AG10803 (cell line): ENCODE data around the gene C4orf50.

ENCODE experiments used
- DNase-seq: peaks from one replicate; pipeline ENCODE4 v3.0.0; 2010; ENCODE audit warnings: low read depth
- H3K4me3 ChIP-seq: 2 replicates; pipeline ENCODE4 v1.5.1; 2011; ENCODE audit warnings: mild to moderate bottlenecking, low read length, control low read depth
- TF ChIP-seq, protein P1 (sequence below): conservative IDR thresholded peaks from 2 replicates; pipeline ENCODE4 v1.5.1; 2011; ENCODE audit warnings: mild to moderate bottlenecking, low read length, control low read depth, inconsistent platforms

C4orf50 gene

DNA sequence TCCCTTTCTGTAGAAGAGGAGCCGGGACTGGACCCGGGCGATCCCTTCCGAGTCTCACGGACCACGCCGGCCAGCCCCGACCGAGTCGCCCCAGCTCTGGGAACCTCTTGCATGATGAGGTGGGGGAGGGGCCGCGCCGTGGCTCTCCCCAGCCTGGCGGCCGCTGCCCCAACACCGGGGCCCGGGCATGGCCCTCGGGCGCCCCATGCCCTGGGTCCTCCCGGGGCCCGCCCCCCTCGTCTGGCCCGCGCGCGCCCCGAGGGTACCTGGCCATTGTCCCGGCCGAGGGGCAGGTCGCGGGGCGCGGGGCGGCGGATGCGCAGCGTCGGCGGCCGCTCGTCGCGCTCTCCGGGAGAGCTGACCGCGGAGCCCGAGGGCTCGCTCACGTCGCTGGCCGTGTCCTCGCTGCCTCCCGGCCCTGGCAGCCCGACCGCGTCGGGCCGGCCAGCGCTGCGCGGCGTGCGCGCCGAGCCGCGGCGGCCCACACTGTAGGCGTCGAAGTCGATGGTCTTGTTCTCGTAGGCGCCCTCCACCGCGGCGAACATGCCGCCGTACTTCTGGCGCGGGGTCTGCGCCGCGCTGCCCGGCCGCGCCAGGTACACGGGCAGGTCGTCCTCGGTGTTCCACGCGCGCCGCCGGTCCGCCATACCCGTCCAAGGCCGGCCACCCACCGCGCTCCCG is 125.8 kb downstream of the C4orf50 start:
- DNase-seq, result no peak
- no peak overlapping the region for H3K4me3 ChIP-seq

DNA sequence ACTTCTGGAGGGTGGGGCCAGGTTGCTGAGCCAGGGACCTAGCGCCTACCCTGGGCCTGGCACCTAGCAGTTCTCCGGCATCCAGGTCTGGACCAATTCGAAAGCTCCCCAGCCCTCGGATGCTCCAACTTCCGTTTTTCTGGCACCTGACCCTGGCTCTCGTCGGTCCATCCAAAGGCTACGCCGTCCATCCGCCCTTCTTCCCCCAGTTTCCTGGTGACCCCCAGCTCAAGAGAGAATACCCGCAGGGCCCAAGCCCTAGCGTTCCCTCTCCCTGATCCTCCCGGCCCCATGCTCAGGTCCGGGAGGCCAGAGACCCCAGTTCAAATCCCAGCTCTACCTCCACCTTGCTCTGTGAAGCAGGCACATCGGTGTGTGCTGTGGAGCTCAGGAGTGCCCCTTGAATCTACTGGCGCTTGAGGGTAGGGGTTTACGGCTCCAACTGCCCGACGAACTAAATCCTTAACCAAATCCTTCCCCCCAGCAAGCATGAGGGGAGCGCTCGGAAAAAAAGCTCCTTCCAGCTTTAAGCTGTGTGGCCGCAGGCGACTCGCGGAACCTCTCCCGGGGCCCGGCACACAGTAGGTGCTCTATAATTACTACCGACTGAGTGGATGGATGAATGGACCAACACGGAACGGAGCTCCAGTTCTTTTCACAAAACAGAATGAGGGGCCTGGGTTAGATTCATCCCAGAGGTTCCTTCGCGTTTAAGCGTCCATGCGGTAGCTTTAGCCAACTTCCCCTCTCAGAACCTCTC is 126.5 kb downstream of the C4orf50 start:
- no peak for DNase-seq
- TF ChIP-seq, protein P1, sequence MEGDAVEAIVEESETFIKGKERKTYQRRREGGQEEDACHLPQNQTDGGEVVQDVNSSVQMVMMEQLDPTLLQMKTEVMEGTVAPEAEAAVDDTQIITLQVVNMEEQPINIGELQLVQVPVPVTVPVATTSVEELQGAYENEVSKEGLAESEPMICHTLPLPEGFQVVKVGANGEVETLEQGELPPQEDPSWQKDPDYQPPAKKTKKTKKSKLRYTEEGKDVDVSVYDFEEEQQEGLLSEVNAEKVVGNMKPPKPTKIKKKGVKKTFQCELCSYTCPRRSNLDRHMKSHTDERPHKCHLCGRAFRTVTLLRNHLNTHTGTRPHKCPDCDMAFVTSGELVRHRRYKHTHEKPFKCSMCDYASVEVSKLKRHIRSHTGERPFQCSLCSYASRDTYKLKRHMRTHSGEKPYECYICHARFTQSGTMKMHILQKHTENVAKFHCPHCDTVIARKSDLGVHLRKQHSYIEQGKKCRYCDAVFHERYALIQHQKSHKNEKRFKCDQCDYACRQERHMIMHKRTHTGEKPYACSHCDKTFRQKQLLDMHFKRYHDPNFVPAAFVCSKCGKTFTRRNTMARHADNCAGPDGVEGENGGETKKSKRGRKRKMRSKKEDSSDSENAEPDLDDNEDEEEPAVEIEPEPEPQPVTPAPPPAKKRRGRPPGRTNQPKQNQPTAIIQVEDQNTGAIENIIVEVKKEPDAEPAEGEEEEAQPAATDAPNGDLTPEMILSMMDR, result no peak
- H3K4me3 ChIP-seq, result no peak overlapping the region

More for the DNA sequence above, 125.8 kb downstream of the C4orf50 start:
- TF ChIP-seq, protein P1, result no peak

DNA sequence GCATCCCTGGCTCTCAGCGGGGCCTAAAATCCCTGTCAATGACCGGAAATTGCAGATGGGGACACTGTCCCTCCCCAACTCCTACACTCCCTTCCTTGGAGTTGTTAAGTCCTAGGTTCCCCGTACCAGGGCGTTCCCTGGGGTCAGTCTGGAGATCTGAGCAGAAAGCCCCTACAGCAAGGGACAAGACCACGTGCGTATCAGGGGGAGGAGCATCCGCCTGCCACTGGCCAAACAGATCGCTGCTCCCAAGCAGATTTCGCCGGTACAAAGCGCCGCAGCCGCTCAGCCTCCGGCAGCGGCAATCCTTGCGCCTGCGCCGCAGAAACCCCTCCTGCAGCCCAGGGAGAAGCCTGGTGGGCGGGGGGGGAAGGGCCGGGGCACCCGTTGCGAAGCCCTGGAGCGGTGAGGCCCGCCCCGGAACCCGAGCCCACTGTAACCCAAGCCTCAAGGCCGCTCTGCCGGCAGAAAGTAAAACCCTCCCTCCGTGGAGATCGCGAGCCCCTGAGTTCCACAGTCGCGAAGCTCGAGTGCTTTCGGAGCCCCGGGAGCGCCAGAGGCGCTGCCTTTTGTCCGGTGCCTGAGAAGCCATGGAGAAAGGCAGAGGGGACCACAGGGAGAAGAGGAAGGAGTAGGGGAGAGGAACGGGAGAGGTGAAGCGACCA is 128.0 kb downstream of the C4orf50 start:
- TF ChIP-seq, protein P1, result no peak
- no peak overlapping the region for H3K4me3 ChIP-seq
- DNase-seq, result no peak

DNA sequence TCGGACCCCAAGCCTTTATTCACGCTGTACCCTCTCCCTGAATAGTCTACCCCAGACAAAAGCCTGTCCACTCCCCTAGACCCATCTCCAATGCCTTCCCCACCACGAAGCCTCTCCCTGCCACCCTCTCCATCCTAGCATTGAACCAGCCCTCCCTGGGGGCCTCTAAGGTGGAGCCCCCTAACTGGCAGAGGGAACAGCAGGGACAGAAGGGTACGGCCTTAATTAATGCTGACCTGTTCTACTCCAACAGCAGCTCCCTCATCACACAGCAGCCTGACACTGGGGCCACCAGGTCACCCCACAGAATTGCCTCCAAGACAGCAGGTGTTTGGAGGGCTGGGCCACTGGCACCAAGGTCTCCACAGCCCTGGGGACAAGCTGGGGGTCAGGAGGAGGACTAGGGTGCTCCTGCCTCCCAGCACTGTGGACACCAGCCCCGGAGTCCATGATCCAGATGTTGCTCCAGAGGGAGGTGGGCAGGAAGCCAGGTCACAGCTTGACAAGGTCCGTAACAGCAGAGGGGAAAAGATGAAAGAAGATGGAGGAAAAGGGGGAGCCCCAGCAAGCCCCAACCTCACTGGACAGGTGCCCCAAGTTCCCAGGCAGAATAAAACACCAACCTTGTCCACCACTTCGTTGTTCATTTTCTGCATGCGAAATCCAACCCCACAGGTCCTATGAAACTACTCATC is 129.1 kb downstream of the C4orf50 start:
- H3K4me3 ChIP-seq, result no peak overlapping the region
- no peak for DNase-seq

DNA sequence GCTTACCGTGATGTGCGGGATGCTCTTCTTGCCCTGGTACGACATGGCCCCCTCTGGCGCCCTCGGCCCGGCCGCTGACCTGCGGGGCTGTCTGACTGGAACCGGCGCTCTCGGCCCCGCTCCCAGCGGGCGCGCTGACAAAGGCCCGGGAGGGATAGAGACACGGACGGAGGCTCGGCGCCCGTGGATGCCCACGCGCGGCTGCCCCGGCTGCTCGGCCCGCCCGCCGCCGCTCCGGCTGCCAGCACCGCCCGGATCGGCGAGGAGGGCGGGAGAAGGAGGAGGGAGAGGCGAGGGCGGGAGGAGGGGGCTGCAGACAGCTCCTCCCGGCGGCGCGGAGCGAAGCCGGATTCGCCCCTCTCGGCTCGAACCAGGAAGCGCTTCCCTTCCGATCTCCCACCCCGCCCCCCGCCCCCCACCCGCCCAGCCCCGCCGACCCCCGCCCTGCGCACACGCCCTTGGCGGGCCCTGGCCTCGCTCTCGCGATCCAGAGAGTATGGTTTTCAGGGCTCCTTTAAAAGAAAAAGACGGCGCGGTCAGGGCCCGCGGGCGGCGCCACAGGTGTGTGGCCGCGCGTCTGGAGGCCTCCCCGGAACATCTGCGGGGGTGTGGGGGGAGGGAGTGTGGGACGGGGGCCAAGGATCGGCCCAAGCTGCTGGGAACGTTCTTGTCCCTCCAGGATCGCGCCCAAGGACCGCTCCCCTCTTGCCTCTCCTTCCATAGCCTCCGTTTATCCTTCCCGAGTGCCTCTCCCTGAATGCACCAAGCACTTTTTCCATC is 129.8 kb downstream of the C4orf50 start:
- TF ChIP-seq, protein P1, result no peak
- no peak overlapping the region for H3K4me3 ChIP-seq
- no peak for DNase-seq

More for the DNA sequence above, 129.1 kb downstream of the C4orf50 start:
- TF ChIP-seq, protein P1, result no peak

DNA sequence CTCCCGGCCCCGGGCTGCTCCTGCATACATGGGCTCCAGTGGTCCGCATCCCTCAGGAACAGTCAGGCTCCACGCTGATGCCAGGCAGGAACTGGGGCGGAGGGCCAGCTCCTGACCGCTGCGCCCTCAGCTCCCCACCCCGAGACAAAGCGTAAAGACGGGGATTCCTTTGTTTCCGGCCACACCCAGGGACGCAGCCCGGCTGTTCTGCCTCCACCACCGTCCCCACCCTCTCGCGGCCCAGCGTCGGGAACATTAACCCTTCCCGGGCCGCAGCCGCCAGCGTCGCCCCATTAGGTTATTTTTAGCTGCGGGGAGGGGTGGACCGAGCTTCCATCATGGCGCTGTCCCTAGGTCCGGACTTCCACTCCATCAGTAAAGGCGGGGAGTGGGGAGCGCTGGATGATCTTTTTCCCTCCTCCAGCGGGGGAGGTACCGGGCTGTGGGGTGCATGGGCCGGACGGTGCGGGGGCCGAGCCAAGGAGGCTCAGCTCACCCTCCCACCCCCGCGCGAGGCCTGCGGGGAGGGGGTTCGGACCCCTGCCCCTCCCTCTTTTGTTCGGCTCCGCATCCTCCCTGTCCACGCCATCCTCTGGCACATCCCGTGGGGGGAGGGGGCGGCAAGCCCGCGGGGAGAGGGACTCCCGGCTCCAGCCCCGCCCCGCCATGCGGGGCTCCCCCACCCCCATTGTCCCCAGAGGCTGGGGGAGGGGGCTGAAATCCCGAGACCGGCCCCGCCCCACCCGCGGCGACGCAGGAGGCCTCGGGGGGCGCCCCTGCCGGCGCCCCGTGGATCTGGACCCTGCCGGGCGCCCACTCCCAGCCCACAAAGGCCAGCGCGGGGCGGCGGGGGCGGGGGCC is 130.6 kb downstream of the C4orf50 start:
- H3K4me3 ChIP-seq, result no peak overlapping the region
- TF ChIP-seq, protein P1, result no peak
- DNase-seq, result no peak
